K562 (cell line): Measurements from ENCODE around the gene DCP2. TPM values are rescaled to one million over a fixed set of nuclear protein-coding genes. Genes with fewer than 3 reads are reported as not detected.

ENCODE experiments used
- BCOR ChIP-seq: fragments of 450-650 bp; IDR thresholded peaks from 2 replicates; pipeline ENCODE4 v1.6.1; 2016
- CHD2 ChIP-seq: IDR thresholded peaks from 2 replicates; pipeline ENCODE4 v1.6.1; 2011; ENCODE audit warnings: low read depth, low read length
- MECOM ChIP-seq: fragments of 250-450 bp; sonication (Bioruptor Pico); IDR thresholded peaks from 2 replicates; pipeline ENCODE4 v1.8.0; 2022; ENCODE audit warnings: inconsistent platforms
- RBBP5 ChIP-seq: fragments of 200-600 bp; sonication (generic); IDR thresholded peaks from 2 replicates; pipeline ENCODE4 v1.6.1; 2012; ENCODE audit warnings: borderline replicate concordance, mild to moderate bottlenecking, low read length, control low read depth, inconsistent platforms; ENCODE audit not compliant: insufficient read depth, poor library complexity, severe bottlenecking
- YY1 ChIP-seq, 3 experiments: IDR thresholded peaks; 2 replicates each; pipeline ENCODE4 v1.6.1; 2011; ENCODE audit warnings: low read length in 2 of 3, mild to moderate bottlenecking in 2 of 3, moderate library complexity in 2 of 3, borderline replicate concordance in 1 of 3, control low read depth in 1 of 3, low read depth in 1 of 3; ENCODE audit not compliant: insufficient read depth in 3 of 3, insufficient replicate concordance in 2 of 3, control insufficient read depth in 1 of 3, insufficient read length in 1 of 3; ENCODE audit errors: extremely low read depth in 1 of 3
- polyA plus RNA-seq, 8 experiments: library from polyadenylated mRNA; depleted of rRNA in 4 of 8; stranded (reverse) in 5 of 8; unstranded in 3 of 8; fragments of >200 nt; fragmentation: Nextera tagmentation in 2 of 8; fragmentation: Illumina TruSeq in 1 of 8; extraction: Ambion mirVana in 2 of 8; extraction: Trizol in 1 of 8; gene quantifications; 2 replicates each; pipeline versions ENCODE4 v1.2.1 to v1.2.3, GENCODE V29; 2011 to 2014; ENCODE audit warnings: inconsistent platforms in 1 of 8, missing spikeins in 1 of 8
- total RNA-seq, 7 experiments: library from RNA; depleted of rRNA in 6 of 7; stranded (reverse); fragments of >200 nt in 6 of 7; fragmentation: Illumina TruSeq in 2 of 7; extraction: Trizol in 2 of 7; gene quantifications; 2 replicates each; pipeline versions ENCODE4 v1.2.1 to v1.2.3, GENCODE V29; 2011 to 2021; ENCODE audit warnings: low replicate concordance in 1 of 7
- TF ChIP-seq, protein P1 (sequence below): sonication (generic); formaldehyde crosslinking; IDR thresholded peaks from 2 replicates; pipeline ENCODE4 v1.8.0; 2023; ENCODE audit warnings: mild to moderate bottlenecking, missing genetic modification reagents
- TF ChIP-seq, protein P2 (sequence below): fragments of 450-650 bp; formaldehyde crosslinking; IDR thresholded peaks from 2 replicates; pipeline ENCODE4 v1.4.0; 2022; ENCODE audit warnings: missing genetic modification characterization
- TF ChIP-seq, protein P3 (sequence below): fragments of 250-450 bp; sonication (Bioruptor Pico); IDR thresholded peaks from 2 replicates; pipeline ENCODE4 v1.8.0; 2022; ENCODE audit warnings: moderate library complexity, mild to moderate bottlenecking, inconsistent platforms
- TF ChIP-seq, protein P4 (sequence below): fragments of 200-800 bp; sonication (Bioruptor generic); IDR thresholded peaks from 2 replicates; pipeline ENCODE4 v1.6.1; 2016; ENCODE audit warnings: missing genetic modification characterization, missing compliant biosample characterization
- TF ChIP-seq, protein P5 (sequence below): sonication (generic); formaldehyde crosslinking; IDR thresholded peaks from 2 replicates; pipeline ENCODE4 v1.8.0; 2022; ENCODE audit warnings: missing genetic modification reagents, mild to moderate bottlenecking, moderate library complexity, borderline replicate concordance

Gene DCP2
- total and polyA plus RNA-seq, 9 of the 15 experiments (the other 6 are each of a cell fraction or from before 2014, with no cell fraction given): 25.9 to 109 (median 46.7) TPM

DNA sequence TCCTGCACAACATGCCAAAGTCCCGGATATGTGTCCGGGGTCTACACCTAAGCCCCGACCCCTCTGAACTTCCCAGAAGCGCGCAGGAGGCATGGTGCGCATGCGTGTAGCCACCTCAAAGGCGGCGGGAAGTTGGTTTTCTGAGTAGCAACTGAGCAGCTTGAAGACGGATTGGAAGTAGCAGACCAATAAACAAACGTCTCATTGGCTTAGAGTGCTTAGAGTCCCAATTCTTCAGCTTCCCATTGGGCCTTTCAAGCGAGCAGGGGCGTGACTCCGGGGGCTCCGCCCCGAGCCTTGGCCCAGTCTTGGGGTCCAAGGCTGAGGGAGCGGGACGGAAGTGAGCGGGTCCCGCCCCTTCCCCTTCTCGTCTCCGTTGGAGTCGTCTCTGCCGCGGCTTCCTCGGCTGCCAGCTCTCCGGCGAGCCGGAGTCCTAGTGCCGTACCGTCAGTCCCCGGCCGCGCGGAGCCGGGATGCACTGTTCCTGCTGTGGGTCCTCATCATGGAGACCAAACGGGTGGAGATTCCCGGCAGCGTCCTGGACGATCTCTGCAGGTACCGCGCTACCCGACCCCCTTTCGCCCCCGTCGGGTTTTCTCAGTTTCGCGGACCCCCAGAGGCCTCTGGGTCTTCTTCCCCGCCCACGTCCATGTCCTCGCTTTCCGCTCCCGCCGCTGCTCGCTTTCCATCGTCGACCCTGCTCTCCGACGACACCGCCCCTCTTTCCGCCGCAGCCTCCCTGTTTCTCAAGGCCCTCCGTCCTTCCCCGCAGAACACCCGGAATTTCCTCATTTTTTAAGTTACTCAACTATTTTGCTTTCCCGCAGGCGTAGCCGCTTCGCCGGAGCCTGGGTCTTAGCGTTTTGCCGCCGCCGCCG, at the start of gene DCP2 (continued):
- TF ChIP-seq, protein P1, sequence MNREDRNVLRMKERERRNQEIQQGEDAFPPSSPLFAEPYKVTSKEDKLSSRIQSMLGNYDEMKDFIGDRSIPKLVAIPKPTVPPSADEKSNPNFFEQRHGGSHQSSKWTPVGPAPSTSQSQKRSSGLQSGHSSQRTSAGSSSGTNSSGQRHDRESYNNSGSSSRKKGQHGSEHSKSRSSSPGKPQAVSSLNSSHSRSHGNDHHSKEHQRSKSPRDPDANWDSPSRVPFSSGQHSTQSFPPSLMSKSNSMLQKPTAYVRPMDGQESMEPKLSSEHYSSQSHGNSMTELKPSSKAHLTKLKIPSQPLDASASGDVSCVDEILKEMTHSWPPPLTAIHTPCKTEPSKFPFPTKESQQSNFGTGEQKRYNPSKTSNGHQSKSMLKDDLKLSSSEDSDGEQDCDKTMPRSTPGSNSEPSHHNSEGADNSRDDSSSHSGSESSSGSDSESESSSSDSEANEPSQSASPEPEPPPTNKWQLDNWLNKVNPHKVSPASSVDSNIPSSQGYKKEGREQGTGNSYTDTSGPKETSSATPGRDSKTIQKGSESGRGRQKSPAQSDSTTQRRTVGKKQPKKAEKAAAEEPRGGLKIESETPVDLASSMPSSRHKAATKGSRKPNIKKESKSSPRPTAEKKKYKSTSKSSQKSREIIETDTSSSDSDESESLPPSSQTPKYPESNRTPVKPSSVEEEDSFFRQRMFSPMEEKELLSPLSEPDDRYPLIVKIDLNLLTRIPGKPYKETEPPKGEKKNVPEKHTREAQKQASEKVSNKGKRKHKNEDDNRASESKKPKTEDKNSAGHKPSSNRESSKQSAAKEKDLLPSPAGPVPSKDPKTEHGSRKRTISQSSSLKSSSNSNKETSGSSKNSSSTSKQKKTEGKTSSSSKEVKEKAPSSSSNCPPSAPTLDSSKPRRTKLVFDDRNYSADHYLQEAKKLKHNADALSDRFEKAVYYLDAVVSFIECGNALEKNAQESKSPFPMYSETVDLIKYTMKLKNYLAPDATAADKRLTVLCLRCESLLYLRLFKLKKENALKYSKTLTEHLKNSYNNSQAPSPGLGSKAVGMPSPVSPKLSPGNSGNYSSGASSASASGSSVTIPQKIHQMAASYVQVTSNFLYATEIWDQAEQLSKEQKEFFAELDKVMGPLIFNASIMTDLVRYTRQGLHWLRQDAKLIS (CRISPR knock-in tag): 0 out of 2 replicates have a peak, but pooled peaks have one; percentile 47
- TF ChIP-seq RBBP5 (peak; percentile 94), CHD2 (peak; percentile 55), MECOM (CRISPR knock-in tag) (0 out of 2 replicates have a peak, but pooled peaks have one; percentile 18), BCOR (peak; percentile 71; the same call in 1 of the 2 replicates), YY1 (IDR thresholded peaks at IDR 0.05; ENCODE audit: borderline replicate concordance in 1 of 3, control insufficient read depth in 1 of 3, extremely low read depth in 1 of 3, insufficient read depth in 3 of 3, insufficient read length in 1 of 3, insufficient replicate concordance in 2 of 3, low read depth in 1 of 3, low read length in 2 of 3) (peak in 2 of 3 experiments; percentile 60 to 73)
- TF ChIP-seq, protein P2, sequence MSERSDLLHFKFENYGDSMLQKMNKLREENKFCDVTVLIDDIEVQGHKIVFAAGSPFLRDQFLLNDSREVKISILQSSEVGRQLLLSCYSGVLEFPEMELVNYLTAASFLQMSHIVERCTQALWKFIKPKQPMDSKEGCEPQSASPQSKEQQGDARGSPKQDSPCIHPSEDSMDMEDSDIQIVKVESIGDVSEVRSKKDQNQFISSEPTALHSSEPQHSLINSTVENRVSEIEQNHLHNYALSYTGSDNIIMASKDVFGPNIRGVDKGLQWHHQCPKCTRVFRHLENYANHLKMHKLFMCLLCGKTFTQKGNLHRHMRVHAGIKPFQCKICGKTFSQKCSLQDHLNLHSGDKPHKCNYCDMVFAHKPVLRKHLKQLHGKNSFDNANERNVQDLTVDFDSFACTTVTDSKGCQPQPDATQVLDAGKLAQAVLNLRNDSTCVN (CRISPR knock-in tag): no peak
- TF ChIP-seq, protein P3, sequence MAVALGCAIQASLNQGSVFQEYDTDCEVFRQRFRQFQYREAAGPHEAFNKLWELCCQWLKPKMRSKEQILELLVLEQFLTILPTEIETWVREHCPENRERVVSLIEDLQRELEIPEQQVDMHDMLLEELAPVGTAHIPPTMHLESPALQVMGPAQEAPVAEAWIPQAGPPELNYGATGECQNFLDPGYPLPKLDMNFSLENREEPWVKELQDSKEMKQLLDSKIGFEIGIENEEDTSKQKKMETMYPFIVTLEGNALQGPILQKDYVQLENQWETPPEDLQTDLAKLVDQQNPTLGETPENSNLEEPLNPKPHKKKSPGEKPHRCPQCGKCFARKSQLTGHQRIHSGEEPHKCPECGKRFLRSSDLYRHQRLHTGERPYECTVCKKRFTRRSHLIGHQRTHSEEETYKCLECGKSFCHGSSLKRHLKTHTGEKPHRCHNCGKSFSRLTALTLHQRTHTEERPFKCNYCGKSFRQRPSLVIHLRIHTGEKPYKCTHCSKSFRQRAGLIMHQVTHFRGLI (CRISPR knock-in tag): no peak
- TF ChIP-seq, protein P4, sequence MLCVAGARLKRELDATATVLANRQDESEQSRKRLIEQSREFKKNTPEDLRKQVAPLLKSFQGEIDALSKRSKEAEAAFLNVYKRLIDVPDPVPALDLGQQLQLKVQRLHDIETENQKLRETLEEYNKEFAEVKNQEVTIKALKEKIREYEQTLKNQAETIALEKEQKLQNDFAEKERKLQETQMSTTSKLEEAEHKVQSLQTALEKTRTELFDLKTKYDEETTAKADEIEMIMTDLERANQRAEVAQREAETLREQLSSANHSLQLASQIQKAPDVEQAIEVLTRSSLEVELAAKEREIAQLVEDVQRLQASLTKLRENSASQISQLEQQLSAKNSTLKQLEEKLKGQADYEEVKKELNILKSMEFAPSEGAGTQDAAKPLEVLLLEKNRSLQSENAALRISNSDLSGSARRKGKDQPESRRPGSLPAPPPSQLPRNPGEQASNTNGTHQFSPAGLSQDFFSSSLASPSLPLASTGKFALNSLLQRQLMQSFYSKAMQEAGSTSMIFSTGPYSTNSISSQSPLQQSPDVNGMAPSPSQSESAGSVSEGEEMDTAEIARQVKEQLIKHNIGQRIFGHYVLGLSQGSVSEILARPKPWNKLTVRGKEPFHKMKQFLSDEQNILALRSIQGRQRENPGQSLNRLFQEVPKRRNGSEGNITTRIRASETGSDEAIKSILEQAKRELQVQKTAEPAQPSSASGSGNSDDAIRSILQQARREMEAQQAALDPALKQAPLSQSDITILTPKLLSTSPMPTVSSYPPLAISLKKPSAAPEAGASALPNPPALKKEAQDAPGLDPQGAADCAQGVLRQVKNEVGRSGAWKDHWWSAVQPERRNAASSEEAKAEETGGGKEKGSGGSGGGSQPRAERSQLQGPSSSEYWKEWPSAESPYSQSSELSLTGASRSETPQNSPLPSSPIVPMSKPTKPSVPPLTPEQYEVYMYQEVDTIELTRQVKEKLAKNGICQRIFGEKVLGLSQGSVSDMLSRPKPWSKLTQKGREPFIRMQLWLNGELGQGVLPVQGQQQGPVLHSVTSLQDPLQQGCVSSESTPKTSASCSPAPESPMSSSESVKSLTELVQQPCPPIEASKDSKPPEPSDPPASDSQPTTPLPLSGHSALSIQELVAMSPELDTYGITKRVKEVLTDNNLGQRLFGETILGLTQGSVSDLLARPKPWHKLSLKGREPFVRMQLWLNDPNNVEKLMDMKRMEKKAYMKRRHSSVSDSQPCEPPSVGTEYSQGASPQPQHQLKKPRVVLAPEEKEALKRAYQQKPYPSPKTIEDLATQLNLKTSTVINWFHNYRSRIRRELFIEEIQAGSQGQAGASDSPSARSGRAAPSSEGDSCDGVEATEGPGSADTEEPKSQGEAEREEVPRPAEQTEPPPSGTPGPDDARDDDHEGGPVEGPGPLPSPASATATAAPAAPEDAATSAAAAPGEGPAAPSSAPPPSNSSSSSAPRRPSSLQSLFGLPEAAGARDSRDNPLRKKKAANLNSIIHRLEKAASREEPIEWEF: no peak
- TF ChIP-seq, protein P5, sequence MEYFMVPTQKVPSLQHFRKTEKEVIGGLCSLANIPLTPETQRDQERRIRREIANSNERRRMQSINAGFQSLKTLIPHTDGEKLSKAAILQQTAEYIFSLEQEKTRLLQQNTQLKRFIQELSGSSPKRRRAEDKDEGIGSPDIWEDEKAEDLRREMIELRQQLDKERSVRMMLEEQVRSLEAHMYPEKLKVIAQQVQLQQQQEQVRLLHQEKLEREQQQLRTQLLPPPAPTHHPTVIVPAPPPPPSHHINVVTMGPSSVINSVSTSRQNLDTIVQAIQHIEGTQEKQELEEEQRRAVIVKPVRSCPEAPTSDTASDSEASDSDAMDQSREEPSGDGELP: peak; percentile 47
